ENCODE data around the gene IQCF5.
"Not testable (repeated sequence)": the region's sequence is repeated elsewhere in the genome, so short reads cannot be mapped to it uniquely, and the experiment has no call there.

Gene IQCF5

DNA sequence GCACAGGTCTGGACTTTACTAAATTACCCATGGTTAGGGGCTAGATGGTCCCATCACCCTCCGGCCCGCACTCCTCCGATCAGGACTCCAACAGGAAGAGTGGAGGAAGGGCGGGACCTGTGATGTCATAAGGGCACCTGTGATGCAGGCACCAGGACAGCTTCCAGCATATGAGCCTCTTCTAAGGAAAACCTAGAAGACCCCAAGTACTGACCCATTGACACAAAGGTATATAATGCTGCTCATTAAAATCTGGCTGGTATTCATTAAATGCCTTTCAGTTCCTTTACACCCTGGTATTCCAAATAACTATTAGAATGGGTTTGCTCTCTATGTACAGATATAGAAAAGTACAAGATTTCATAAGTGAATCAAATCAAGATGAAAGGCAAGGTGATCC, at the start of gene IQCF5:
IQCF5 (minus strand) TSS at position 101 of the 400 bp plus-strand sequence; CDS start at position 31, 70 bp downstream.
- no peak for DNase-seq (ENCODE audit: low read depth in 2 of 2)

DNA sequence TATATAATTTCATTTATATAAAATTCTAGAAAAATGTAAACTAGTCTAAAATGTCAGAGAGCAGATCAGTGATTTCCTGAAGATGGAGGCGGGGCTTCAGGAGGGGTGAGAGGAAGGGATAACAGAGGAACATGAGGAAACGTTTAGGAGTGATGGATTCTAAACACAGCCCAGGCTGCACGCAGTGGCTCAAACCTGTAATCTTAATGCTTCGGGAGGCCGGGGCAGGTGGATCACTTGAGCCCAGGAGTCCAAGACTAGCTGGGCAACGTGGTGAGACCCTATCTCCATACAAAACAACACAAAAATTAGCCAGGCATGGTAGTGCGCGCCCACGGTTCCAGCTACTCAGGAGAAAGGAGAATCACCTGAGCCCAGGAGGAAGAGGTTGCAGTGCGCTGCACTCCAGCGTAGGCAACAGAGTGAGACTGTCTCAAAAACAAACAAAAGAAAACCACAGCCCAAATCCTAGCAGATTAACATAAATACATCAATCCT, 45.7 kb upstream of the IQCF5 start:
- DNase-seq (ENCODE audit: low read depth in 2 of 2) = no peak

DNA sequence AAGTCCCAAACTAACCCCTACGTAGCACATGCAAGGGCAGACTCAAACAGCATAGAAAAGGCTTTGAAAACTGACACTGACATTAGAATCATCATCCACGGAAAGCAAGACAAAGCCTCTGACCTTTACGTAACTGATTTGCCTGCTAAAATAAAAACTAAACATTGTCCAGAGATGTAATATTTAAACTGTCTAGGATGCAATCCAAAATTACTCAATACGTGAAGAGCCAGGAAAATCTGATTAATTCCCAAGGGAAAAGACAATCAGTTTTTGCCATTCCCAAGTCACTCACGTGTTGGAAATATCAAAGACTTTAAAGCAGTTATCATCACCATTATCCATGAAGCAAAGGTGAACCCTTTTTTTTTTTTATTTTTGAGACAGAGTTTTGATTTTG, 41.0 kb upstream of the IQCF5 start:
- no peak for DNase-seq (ENCODE audit: low read depth in 2 of 2)

DNA sequence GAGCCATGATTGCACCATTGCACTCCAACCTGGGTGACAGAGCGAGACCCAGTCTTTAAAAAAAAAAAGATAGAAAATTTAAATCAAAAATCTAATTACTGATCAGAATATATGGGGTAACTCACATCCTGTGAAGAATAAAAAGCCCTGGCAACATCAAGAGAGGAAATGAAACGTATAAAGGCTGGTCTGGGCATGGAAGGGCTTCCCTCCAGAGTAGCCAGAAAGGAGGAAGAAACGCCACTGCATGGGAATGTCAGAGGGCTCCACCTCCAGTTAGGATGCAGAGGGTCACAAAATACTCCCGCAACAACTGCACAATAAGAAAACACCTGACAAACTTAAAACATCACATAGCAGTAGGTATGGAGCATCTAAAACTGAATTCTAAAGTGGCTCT, 32.6 kb upstream of the IQCF5 start:
- DNase-seq (ENCODE audit: low read depth in 2 of 2) = no peak

DNA sequence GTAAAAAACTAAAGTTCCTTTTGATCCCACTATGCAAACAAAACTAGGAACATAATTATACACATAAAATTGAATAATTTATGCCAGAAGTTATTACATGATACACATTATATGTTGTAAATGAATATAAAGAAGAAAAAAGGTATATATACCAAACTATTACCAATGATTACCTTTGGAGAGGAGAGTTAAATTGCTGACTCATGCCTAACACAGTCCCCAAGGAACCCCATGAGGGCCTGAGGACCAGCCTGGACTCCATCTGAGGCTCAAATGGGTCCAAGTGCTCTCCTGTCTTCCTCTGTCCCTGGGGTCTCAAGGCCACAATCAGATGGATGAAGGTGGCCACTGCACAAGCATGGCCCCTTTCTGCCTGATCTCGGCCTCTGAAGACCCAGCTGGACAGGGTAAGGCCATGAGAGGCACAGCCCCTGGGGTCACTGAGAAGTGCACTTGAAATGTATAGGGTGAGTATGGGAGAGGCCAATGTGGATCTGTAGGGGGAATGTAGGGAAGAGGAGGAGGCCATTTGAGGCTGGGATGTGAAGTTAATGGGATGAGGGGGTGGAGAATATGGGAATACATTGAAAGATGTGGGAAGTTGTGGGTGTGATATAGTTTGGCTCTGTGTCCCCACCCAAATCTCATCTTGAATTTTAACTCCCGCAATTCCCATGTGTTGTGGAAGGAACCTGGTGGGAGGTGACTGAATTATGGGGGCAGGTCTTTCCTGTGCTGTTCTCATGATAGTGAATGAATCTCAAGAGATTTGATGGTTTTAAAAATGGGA, 28.8 kb upstream of the IQCF5 start:
- no peak for DNase-seq (ENCODE audit: low read depth in 2 of 2)

DNA sequence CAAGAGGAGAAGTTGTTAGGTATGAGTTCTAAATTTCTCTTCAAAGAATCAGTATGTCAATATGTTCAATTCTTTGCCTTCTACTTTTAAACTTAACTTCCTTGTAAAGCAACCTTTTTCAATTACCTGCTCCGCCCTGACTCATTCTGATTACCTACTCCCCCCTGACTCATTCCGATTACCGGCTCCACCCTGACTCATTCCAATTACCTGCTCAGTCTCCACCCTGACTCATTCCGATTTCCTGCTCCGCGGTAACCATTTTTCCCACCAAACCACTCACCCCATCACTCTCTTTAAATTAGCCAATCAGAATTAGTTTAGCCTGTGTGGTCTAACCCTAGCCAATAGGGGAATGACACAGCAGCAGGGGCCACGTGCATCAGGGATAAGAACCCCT, 27.0 kb upstream of the IQCF5 start:
- DNase-seq (ENCODE audit: low read depth in 2 of 2) = peak in 1 of 2 experiments; percentile 8

DNA sequence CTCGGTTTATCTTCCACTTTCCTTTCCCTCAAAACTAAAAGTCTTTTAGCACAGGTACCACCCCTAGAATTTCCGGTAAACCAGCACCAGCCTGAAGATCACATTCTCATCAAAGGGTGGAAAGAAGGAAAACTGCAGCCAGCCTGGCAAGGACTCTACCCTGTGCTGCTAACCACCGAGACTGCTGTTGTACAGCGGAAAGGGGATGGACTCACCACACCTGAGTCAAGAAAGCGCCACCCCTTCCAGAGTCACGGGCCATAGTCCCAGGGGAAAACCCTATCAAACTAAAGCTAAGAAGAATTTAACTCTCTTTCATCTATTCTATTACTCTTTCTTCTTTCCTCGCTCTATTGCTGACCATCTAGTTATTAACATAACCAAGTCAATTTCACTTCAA, 24.6 kb upstream of the IQCF5 start:
- DNase-seq (ENCODE audit: low read depth in 2 of 2) = not testable (repeated sequence)

DNA sequence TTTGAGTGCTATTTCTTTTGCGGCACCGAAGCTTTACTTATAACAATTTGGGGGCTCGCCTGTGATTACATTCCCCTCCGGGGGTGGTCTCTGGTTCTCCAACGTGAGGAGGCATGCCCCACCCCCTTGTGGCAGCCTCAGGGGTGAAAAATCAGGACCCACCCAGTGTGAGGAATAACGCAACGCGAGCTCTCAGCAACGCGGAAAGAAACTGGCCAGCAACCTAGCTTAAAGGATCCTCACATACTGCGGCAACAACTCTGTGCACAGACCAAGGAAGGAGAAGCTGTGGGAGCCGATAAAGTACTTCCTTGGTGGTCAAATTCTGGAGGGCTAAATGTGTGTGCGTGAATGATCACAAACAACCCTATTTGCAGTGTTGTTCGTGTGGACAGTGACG, 22.0 kb upstream of the IQCF5 start:
- no peak for DNase-seq (ENCODE audit: low read depth in 2 of 2)

DNA sequence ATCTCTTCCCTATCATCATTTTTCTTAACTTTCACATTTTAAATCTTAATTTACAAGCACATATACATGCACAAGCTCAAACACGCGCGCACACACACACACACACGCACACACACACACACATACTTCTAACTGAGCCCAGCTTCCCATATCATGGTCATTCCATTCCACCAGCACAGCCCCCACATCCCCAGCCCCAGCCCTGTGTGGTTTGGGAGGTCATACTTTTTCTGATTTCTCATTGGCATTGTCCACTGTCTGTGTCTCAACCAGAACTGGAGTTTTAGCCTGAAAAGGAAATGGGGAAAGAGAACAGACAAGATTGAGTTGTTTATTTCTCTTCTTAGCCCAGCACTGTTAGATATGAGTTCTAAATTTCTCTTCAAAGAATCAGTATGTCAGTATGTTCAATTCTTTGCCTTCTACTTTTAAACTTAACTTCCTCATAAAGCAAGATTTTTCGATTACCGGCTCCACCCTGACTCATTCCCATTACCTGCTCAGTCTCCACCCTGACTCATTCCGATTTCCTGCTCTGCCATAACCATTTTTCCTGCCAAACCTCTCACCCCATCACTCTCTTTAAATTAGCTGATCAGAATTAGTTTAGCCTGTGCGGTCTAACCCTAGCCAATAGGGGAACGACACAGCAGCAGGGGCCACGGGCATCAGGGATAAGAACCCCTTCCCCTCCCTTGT, 21.4 kb upstream of the IQCF5 start:
- no peak for DNase-seq (ENCODE audit: low read depth in 2 of 2)

DNA sequence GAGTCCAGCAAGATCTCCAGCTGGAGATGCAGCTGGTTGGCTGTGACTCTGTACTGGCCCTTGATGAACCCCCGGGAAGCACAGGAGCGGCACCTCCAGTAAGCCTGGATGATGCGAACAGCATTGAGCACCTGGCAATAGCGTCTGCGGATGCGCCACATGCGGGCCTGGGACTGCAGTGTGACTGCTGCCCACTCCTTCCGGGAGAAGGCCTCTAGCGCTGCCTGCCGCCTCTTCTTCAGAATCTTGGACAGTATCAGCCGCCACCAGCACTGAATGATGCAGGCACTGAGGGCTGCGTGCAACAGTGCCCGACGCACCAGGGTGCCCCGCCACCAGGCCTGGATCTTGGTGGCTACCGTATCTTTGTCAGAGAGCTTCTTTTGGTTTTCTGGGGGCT, 19.5 kb upstream of the IQCF5 start:
- DNase-seq (ENCODE audit: low read depth in 2 of 2) = no peak

DNA sequence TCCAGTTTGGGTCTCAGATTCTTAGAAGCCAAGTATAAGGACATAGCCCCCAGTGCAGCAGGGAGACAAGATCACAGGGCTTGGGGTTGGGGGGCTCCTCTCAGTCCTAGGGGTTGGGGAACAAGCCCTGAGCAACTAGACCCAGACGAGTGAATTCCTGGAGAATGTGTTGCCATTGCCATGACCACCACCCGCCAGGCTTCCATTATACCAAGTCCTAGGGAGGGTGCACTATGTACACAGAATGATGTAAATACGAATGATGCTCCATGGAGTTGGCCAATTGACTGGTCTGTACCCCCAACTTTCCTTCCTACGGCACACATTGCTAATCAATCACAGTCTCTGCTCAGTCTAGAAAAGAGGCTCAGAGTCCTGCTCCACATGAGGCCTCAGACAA, 19.0 kb upstream of the IQCF5 start:
- DNase-seq (ENCODE audit: low read depth in 2 of 2) = no peak

DNA sequence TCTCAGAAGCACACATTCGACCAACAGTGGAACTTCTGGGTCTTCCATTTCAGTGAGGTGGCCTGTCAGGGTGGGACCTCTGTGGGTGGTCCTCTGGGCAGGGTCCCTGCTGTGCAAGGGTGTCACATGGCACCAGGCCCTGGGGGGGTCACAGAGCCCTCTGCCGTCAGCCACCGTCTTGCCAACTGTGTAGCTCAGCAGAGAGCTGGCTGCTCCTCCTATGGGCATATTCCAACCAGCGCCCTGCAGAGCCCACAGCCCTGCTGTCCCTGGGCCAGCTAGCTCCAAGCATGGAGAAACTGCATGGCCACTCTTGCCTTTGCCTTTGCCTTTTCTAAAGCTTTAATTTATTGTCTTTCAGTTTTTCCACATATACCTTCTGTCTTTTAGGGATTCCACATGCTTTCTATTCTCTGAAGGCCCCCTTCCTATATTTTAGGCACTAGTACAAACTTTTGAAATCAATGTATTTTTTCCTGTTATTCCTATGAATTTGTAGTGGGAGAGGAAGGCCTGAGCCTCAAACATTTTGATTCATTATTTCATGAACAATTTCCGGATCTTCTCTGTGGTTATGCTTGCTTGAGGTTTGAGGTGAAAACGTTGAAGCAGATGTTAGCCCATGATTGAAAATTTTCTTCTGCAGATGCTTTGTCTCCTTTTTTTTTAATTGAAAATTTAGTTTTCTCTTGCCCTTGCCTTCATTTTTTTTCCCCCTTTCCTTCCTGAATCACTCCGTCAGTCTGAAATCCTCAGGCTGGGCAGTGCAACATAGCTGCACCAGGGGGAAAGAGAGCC, 16.0 kb upstream of the IQCF5 start:
- DNase-seq (ENCODE audit: low read depth in 2 of 2) = no peak

DNA sequence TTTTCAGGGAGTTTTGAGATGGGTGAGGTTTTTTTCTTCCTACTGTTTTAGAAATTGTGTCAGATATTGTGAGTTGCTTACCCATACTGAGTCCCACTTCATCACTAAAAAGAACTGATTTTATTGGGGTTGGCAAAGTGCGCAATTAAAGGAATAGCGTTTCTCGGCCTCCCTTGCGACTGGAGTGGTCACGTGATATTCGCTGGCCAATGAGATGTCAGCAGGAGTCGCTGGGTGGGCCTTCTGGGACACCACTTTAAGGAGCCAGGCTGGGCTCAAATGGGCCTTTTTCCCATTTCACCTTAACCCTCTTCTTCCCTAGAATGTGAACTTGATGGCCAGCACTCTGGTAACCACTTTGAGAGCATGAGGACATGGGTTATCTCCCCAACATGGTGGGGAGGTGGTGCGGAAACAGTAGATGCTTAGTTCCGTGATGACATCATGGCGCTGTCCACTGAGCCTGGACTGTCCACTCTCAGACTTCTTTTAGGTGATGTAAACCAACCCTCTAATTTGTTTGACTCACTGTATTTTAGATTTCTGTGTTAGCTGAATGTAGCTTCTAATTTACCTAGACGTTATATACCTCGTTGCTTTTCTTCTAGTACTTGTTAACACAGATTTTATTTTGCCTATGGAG, 13.2 kb upstream of the IQCF5 start:
- DNase-seq (ENCODE audit: low read depth in 2 of 2) = no peak

DNA sequence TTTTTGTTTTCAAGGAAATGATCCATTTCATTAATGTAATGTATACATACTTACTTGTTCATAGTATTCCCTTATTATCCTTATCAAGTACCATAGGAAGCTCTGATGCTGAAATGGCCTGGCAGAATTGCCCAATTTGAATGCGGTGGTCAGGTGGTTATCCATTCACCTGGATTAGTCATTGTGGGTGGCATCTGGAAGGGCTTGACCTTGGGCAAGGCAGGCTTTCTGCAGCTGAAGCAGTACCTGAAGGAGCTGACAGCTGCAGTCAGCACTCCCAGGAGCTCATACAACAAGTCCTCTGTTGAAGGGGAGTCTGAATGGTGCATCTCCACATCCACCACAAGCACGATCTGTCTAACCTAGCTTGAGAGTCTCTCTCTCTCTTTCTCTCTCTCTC, 12.2 kb upstream of the IQCF5 start:
- DNase-seq (ENCODE audit: low read depth in 2 of 2) = no peak

DNA sequence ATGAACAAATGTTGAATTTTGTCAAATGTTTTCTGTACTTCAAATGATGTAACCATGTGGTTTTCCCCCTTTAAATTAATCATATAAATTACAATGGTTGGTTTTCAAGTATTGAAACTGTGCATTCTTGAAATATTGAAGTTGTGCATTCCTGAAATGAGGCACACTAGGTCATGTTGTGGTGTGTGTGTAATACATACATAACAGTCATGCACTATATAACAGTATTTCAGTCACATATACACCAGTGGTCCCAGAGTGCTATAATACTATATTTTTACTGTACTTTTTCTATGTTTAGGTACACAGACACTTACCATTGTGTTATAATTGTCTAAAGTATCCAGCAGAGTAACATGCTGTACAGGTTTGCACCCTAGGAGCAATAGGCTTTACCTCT, 11.0 kb upstream of the IQCF5 start:
- no peak for DNase-seq (ENCODE audit: low read depth in 2 of 2)

DNA sequence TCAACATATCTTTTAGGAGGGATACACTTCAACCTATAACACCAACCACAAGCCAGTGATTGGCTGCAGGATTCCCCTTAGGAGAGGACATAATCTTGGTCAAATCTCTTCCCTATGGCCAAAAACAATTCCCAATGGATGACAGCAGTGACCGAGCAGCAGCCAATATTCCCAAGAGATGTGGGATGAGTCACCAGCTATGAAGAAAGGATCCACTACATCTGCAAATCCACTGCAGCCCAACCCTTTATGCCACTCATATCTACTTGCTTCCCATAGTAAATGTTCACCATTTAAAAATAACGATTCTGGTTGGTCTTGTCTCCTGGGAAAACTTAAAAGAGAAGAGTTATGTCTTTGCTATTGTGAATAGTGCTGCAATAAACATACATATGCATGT, 4.5 kb upstream of the IQCF5 start:
- DNase-seq (ENCODE audit: low read depth in 2 of 2) = no peak

DNA sequence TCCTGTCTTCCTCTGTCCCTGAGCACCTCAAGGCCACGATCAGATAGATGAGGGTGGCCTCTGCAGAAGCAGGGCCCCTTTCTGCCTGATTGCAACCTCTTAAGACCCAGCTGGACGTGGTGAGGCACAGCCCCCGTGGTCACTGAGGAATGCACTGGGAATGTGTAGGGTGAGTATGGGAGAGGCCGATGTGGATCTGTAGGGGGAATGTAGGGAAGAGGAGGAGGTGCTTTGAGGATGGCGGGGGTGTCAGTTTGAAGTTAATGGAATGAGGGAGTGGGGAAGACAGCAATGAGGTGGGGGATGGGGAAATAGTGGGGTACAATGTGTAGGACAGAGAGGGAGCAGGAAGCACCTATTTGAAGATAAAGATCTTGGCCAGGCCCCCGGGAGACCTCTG, 785 bp upstream of the IQCF5 start:
- no peak for DNase-seq (ENCODE audit: low read depth in 2 of 2)

DNA sequence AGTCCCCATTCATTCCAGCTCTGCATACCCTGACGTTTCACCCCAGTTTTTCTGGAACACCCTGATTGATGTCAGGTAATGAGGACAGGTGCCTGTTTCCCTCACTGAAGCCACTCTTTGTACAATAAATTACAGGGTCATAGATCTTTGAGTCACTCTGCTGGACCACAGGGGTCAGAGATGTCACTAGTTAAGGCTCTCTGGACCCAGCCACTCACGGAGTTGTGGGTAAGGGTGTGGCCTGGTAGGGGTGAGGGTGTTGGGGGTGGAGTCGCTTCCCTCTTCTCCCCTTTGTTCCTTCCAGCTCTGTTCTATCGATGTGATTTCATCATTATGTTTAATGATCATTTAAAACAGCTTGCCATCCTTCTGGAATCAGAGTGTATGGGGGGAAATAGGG, 512 bp downstream of the IQCF5 start:
- DNase-seq (ENCODE audit: low read depth in 2 of 2) = no peak

DNA sequence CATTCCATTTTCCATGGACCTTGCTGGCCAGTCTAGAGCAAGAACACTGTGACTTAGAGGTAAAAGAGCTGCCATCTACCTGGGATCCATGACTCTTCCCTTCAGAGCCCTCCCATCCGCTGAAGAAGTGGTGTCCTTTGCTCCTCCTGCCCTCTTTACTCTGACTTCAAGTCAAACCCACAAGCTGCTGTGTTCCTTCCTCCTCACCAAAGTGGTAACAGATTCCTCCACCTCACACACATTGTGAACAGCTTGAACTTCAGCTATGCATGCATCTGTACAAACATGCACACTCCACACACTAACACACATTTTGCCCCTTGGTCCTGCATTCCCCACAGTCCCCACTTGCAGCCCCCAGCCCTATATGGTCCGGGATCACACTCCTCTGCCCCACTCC, 990 bp downstream of the IQCF5 start:
- DNase-seq (ENCODE audit: low read depth in 2 of 2) = no peak

DNA sequence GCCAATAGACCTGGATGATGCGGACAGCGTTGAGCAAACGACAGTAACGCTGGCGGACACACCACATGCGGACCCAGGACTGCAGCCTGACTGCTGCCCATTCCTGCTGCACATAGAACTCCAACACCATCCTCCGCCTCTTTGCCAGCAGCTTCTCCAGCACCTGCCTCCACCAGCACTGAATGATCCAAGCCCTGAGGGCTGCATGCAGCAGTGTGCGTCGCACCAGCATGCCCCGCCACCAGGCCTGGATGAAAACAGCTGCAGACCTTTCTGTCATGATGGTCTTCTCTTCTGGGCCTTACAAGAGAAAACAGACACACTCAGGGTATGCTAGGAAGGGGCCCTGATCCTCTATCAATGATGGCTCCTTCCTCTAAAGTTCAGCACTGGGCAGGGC, 1.5 kb downstream of the IQCF5 start:
- DNase-seq (ENCODE audit: low read depth in 2 of 2) = no peak

DNA sequence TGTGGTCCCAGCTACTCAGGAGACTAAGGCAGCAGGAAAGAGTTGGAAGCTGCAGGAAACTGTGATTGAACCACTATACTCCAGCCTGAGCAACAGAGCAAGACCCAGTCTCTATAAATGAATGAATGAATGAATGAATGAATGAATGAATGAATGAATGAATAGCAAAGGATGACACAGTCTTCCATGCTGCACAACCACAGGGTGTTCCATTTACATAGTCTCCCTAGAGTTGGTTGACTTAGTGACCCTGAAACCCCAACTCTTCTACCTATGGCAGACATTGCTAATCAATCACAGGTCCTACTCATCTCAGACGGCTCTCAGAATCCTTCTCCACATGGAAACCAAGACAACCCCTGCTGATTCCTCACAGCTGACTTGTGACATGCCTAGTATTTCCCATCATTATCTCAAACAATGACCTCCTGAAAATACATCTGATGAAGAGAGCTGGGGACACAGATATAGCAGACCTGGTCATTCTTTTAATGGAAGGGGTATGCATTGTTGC, 2.1 kb downstream of the IQCF5 start:
- DNase-seq (ENCODE audit: low read depth in 2 of 2) = no peak

DNA sequence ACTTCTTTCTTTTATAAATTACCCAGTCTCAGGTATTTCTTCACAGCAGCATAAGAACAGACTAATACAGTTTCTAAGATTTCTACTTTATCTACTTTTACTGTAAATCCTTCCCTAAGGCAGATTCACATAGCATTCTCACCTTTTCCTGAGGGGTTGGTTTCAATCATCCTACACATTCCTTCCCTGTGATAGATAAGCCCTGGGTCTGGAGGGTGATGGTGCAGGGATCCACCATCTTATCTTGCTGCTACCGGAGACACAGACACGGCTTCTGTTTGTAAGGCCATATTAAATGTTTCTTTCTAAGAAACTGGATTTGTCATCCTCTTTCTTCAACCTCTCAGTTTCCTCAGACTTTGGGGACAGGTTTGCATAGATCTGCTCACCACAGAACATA, 6.1 kb downstream of the IQCF5 start:
- DNase-seq (ENCODE audit: low read depth in 2 of 2) = no peak
